GM21423 (cell line): ENCODE measurements around the gene PRCP.

Source experiments
- ATAC-seq: cut with Tn5 transposase; IDR thresholded peaks from one replicate; pipeline ENCODE4 v1.9.1; 2021; ENCODE audit warnings: mild to moderate bottlenecking, moderate library complexity; ENCODE audit not compliant: unreplicated experiment

The PRCP gene

DNA sequence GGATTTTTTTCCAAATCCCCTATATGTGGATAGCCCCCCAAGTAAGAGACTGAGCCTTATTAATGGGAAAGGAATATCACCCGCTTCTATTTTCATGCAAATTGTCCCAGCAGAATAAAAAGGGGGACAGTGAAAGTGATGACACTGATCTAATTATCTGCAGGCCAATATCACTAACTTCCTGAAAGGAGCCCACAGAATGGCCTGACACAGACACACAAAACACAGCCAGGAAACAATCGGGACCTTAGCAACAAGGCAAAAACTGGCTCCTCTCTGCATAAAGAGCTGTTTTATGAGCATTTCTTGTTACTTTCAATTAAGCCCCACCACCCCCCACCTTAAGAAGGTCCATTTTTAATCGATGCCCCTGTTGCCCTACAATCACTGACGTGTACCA lies 112.2 kb downstream of the PRCP start:
- no peak for ATAC-seq

GRCh38 chr11:82786836-82787235 lies 113.4 kb downstream of the PRCP start:
- no peak for ATAC-seq

DNA sequence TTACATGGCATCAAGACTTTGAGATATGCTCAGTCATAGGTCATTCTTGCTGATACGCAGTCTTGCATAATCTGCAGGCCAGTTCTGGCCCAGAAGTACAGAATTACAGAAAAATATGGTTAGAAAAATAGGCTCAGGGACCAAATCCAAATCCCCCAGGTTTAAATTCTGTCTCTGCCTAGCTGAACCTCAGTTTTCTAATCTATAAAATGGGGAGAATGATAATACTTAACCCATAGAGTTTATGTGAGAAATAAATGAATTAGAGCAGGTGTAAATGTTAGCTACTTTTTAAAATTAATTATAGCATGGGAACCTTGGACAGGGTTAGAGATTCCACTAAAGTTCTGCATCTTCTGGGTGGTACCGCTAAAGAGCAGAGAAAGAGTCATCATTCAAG lies 114.2 kb downstream of the PRCP start:
- no peak for ATAC-seq

DNA sequence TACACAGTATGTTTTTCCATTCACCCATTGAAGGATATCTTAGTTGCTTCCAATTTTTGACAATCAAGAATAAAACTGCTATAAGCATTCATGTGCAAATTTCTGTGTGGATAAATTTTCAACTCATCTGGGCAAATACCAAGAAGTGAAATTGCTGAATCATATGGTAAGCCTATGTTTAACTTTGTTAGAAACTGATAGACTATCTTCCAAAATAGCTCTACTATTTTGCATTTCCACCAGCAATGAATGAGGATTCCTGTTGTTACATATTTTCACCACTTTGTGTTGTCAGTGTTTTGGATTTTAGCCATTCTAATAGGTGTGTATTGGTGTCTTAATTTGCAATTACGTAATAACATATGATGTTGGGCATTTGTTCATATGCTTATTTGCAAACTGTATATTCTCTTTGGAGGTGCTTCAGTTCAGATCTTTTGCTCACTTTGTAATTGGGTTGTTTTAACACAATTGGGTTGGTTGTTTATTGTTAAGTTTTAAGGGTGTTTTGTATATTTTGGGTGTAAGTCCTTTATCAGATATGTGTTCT lies 117.3 kb downstream of the PRCP start:
- no peak for ATAC-seq

GRCh38 chr11:82778776-82779175 lies 121.5 kb downstream of the PRCP start:
- ATAC-seq = no peak

- no peak for ATAC-seq
These were observed 123.9 kb downstream of the PRCP start for GRCh38 chr11:82776377-82776776.

DNA sequence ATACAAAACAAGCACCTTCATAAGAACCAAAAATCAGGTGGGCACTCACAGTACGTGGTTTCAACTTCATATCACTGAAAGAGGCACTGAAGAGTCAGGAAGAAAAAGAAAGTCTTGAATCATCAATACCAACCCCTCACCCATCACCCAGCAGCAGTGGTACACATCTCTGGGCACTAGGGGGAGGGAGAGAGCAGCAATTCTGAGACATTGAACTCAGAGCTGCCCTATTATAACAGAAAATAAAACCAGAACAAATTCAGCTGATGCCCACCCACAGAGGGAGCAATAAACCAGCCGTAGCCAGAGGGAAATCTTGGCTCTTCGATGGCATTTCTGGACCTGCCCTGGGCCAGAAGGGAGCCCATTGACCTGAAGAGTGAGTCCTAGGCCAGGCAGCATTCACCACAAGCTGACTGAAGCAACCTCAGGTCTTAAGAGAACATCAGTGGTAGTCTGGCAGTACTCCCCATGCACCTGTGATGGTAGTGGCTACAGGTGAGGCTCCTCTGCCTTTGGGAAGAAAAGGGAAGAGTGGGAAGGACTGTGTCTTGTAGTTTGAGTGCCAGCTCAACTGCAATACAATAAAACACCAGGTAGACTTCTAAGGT lies 124.4 kb downstream of the PRCP start:
- ATAC-seq = peak; percentile 99

- ATAC-seq = no peak
These were observed 125.0 kb downstream of the PRCP start for GRCh38 chr11:82775218-82775617.
